OCI-LY3 (cell line): ENCODE results near the gene S100P.

Experiments used
- H2AFZ ChIP-seq: fragments of 200-600, 300-600 bp; shearing (Covaris generic); 2 replicates; pipeline ENCODE4 v1.6.0; 2014; ENCODE audit warnings: antibody characterized with exemption, low read depth, low read length
- H3K27ac ChIP-seq: fragments of 200-600, 300-600 bp; sonication (generic); 2 replicates; pipeline ENCODE4 v1.5.1; 2014; ENCODE audit warnings: mild to moderate bottlenecking, low read length, moderate library complexity, mixed read lengths
- H3K27me3 ChIP-seq: fragments of 200-600, 300-600 bp; sonication (generic); 2 replicates; pipeline ENCODE4 v1.6.1; 2014; ENCODE audit warnings: low read depth, low read length, mixed read lengths
- H3K36me3 ChIP-seq: fragments of 200-600, 300-600 bp; sonication (generic); replicated peaks from 2 replicates; pipeline ENCODE3; 2014; ENCODE audit warnings: low read depth, low read length, mixed read lengths
- H3K4me1 ChIP-seq: fragments of 300-600, 200-600 bp; sonication (generic); 2 replicates; pipeline ENCODE4 v1.6.1; 2014; ENCODE audit warnings: low read length, mixed read lengths
- H3K4me2 ChIP-seq: fragments of 200-600, 300-600 bp; sonication (generic); 2 replicates; pipeline ENCODE4 v1.6.1; 2014; ENCODE audit warnings: low read length, mixed read lengths
- H3K4me3 ChIP-seq: fragments of 300-600, 200-600 bp; sonication (generic); 2 replicates; pipeline ENCODE4 v1.5.1; 2014; ENCODE audit warnings: antibody characterized with exemption, mild to moderate bottlenecking, low read length, moderate library complexity
- H3K79me2 ChIP-seq: fragments of 300-600, 200-600 bp; shearing (Covaris generic); 2 replicates; pipeline ENCODE4 v1.6.1; 2014; ENCODE audit warnings: mild to moderate bottlenecking, low read length, mixed read lengths
- H3K9ac ChIP-seq: fragments of 300-600, 200-600 bp; shearing (Covaris generic); 2 replicates; pipeline ENCODE4 v1.6.0; 2014; ENCODE audit warnings: mild to moderate bottlenecking, low read length, moderate library complexity
- H3K9me3 ChIP-seq: fragments of 200-600, 300-600 bp; shearing (Covaris generic); 2 replicates; pipeline ENCODE4 v1.6.1; 2014; ENCODE audit warnings: low read length, mixed read lengths; ENCODE audit not compliant: insufficient read depth
- H4K20me1 ChIP-seq: fragments of 200-600, 300-600 bp; sonication (generic); 2 replicates; pipeline ENCODE4 v1.6.1; 2016; ENCODE audit warnings: low read length, mixed read lengths; ENCODE audit not compliant: insufficient read depth
- EZH2phosphoT487 ChIP-seq: fragments of 200-600 bp; shearing (Covaris generic); IDR thresholded peaks from 2 replicates; pipeline ENCODE4 v1.6.1; 2018; ENCODE audit warnings: antibody characterized with exemption, mixed run types, low read depth
- TF ChIP-seq, protein P1 (sequence below): fragments of 200-600, 300-600 bp; sonication (generic); IDR thresholded peaks from 2 replicates; pipeline ENCODE4 v1.5.1; 2014; ENCODE audit warnings: antibody characterized with exemption, low read length, low read depth

The S100P gene

DNA sequence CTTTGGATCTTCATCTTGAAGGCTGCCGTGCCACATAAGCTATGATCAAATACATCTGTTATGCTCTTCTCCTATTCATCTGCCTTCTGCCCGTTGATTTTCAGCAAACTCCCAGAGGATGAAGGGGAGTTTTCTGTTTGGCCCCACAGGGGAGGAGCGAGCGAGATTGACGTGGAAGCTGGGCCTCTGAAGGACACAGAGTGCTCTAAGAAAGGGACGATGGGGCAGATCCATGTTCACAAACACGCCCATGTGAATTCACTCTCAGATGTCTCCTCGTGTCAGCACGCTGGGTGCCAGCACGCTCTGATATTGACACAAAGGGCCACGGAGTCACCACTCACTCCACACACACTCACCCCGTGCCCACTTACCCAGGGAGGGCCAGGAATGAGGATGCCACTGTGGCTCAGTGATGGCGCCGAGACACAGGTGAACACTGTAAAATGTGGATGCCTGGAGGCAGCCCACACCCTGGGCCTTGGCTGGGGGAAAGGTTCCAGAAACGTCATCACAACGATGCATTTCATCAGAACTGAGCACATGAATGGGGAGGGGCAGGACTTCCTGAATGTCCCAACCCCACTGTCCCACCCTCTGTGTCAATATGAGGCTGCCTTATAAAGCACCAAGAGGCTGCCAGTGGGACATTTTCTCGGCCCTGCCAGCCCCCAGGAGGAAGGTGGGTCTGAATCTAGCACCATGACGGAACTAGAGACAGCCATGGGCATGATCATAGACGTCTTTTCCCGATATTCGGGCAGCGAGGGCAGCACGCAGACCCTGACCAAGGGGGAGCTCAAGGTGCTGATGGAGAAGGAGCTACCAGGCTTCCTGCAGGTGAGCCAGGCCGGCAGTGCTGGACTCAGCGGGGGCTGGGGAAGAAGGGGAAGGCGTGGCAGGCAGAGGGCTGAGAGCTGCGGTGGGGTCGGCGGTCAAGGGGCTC, at the start of gene S100P:
TSS of gene S100P (plus strand) at position 648 of the 946 bp plus-strand sequence. CDS start at position 703, 55 bp downstream.
- no peak within 1 kb of the TSS for H2AFZ ChIP-seq
- no peaks in the 10 kb centered on the region for H3K4me1 ChIP-seq
- H3K27ac ChIP-seq, result no peak within 1 kb of the TSS
- no peaks in the 10 kb centered on the region for H3K9me3 ChIP-seq
- H3K4me3 ChIP-seq, result no peak within 1 kb of the TSS
- no peak within 1 kb of the TSS for H3K9ac ChIP-seq
- no peak within 1 kb of the TSS for H3K4me2 ChIP-seq
- no peaks in the 10 kb centered on the region for H4K20me1 ChIP-seq
- no peak for TF ChIP-seq EZH2phosphoT487
- TF ChIP-seq, protein P1, sequence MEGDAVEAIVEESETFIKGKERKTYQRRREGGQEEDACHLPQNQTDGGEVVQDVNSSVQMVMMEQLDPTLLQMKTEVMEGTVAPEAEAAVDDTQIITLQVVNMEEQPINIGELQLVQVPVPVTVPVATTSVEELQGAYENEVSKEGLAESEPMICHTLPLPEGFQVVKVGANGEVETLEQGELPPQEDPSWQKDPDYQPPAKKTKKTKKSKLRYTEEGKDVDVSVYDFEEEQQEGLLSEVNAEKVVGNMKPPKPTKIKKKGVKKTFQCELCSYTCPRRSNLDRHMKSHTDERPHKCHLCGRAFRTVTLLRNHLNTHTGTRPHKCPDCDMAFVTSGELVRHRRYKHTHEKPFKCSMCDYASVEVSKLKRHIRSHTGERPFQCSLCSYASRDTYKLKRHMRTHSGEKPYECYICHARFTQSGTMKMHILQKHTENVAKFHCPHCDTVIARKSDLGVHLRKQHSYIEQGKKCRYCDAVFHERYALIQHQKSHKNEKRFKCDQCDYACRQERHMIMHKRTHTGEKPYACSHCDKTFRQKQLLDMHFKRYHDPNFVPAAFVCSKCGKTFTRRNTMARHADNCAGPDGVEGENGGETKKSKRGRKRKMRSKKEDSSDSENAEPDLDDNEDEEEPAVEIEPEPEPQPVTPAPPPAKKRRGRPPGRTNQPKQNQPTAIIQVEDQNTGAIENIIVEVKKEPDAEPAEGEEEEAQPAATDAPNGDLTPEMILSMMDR, result no peak
- no peaks in the 10 kb centered on the region for H3K79me2 ChIP-seq
- H3K27me3 ChIP-seq, result no peaks in the 10 kb centered on the region
- H3K36me3 ChIP-seq, result no peaks in the 10 kb centered on the region

DNA sequence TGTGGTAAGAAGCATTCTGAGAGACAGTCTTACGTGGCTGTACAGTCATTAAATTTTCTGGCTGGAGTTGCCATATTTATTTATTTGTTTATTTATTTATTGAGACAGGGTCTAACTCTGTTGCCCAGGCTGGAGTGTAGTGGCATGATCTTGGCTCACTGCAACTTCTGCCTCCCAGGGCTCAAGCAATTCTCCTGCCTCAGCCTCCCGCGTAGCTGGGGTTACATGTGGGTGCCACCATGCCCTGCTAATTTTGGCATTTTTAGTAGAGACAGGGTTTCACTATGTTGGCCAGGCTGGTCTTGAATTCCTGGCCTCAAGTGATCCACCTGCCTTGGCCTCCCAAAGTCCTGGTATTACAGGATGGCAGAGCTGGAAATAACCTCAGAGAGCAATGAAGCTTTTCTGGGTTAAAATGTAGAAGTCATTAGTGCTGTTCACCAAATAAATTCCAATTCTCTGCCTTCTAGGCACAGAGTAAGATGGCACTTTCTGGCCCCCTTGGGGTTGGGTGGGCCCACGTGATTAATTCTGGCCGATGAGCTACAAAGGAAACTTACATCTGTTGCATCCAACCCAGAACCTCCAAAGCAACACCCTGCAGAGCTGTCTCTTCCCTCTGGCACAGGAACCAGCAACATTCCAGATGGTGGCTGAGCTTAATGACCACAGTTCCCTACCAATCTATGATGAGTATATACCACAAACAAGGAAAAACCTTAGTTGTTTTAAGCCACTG, 48.7 kb upstream of the S100P start:
- H4K20me1 ChIP-seq, result peaks cover 22% of the 10 kb centered on the region
- no peak overlapping the region for H3K4me2 ChIP-seq
- TF ChIP-seq EZH2phosphoT487, result no peak
- TF ChIP-seq, protein P1, result no peak
- no peak overlapping the region for H3K27ac ChIP-seq
- H3K4me3 ChIP-seq, result no peak overlapping the region
- no peak overlapping the region for H2AFZ ChIP-seq
- peaks cover 29% of the 10 kb centered on the region for H3K36me3 ChIP-seq
- H3K27me3 ChIP-seq, result no peaks in the 10 kb centered on the region
- no peaks in the 10 kb centered on the region for H3K9me3 ChIP-seq
- H3K4me1 ChIP-seq, result peaks cover 9% of the 10 kb centered on the region
- no peak overlapping the region for H3K9ac ChIP-seq
- H3K79me2 ChIP-seq, result peaks cover 35% of the 10 kb centered on the region

DNA sequence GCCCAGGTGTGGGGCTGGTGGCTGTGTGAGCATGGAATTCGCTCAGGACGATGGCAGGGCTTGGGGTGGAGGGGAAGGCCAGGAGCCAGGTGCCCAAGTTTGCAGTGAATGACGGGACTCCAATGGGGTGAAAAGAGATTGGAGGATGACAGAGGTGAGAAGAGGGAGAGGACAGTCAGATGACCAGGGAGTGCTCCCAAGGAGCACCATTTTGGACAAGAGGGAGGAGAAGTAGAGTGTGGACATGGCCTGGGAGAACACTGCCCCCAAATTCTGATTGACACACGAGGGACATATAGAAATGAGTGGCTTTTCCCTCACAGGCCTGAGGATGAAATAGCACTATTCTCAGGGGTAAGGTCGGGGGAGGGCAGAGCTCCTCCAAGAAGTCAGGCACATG, 46.5 kb upstream of the S100P start:
- no peaks in the 10 kb centered on the region for H3K27me3 ChIP-seq
- H3K79me2 ChIP-seq, result peaks cover 18% of the 10 kb centered on the region
- no peak overlapping the region for H3K27ac ChIP-seq
- H4K20me1 ChIP-seq, result peaks cover 12% of the 10 kb centered on the region
- H3K36me3 ChIP-seq, result peaks cover 22% of the 10 kb centered on the region
- H3K4me1 ChIP-seq, result peaks cover 4% of the 10 kb centered on the region
- H3K4me2 ChIP-seq, result no peak overlapping the region
- no peak overlapping the region for H2AFZ ChIP-seq
- no peak overlapping the region for H3K4me3 ChIP-seq
- no peaks in the 10 kb centered on the region for H3K9me3 ChIP-seq
- no peak overlapping the region for H3K9ac ChIP-seq
- TF ChIP-seq, protein P1, result no peak
